GOT3 (cell line): ENCODE data around the gene ATP12A.

Experiments used
- DNase-seq: peaks from one replicate; lab custom pipeline; 2025; ENCODE audit warnings: mixed read lengths; lab: John Stamatoyannopoulos, UW

The ATP12A gene

DNA sequence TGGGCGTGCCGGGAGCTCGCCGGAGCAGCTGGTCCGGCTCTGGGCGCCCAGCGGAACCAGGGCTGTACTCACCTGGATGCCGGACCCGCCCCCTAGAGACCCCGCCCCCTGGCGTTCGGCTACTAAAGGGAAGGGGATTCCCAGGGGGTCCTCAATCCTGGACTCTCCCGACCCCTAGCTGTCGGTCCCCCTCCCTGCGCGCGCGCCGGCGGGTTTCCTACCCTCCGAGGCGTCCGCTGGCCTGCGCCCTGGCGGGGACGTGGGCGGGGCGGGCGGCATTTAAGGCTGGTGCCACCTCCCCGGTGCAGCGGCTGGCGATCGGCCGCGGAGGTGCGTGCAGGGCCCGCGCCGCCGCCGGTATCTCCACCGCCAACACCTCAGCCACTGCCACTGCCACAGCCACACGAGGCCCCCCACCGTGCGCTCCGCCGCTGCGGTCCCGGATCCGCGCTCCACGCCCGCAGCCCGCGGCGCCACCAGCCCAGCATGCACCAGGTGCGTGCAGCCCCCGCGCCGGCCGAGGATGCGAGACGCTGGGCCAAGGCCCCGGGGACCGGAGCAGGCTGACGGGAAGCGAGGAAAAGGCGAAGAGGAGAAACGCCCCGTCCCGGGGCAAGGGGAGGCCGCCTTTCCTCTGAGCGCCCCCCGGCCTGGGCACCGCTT is at the start of gene ATP12A:
ATP12A (plus strand) TSS at position 151 of the 663 bp plus-strand sequence; CDS start at position 487, 336 bp downstream.
- no peak for DNase-seq

DNA sequence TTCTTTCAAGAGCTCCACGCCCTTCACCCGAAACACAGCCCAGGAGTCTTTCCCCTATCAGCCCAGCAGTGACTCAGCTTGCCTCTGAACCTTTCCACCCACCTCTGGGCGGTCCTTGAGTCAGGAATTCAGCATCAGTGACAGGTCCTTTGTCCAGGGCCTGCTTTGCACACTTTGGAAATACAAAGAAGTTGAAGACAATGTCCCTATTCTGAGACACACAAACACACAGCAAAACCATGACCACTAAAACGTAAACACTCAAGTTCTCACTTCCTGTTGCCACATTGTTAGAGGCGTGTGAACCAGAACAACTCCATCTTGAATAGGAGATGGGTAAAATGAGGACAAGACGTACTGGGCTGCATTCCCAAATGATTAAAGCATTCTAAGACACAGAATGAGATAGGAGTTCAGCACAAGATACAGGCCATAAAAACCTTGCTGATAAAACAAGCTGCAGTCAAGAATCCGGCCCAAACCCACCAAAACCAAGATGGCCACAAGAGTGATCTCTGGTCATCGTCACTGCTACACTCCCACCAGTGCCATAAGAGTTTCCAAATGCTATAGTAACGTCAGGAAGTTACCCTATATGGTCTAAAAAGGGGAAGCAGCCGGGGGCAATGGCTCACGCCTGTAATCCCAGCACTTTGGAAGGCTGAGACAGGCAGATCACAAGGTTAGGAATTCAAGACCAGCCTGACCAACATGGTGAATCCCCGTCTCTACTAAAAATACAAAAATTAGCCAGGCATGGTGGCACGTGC is 49.2 kb upstream of the ATP12A start:
- no peak for DNase-seq

DNA sequence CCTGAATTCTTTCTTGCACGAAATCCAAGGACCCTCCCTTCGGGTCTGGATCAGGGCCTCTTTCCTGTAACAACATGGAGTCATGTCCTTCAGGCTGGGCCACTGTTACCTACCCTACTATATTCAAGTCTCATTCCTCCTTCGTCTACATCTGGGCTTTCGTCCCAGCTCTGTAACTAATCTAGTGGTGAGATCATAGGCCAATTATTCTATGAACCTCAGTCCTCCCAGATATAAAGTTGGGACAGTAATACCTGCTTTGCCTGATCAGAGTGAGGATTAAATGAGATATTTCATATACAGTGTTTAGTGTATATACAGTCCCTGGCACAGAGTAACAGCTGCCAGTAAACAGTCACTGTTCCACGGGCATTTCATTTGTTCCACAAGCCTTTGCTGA is 48.3 kb upstream of the ATP12A start:
- no peak for DNase-seq

DNA sequence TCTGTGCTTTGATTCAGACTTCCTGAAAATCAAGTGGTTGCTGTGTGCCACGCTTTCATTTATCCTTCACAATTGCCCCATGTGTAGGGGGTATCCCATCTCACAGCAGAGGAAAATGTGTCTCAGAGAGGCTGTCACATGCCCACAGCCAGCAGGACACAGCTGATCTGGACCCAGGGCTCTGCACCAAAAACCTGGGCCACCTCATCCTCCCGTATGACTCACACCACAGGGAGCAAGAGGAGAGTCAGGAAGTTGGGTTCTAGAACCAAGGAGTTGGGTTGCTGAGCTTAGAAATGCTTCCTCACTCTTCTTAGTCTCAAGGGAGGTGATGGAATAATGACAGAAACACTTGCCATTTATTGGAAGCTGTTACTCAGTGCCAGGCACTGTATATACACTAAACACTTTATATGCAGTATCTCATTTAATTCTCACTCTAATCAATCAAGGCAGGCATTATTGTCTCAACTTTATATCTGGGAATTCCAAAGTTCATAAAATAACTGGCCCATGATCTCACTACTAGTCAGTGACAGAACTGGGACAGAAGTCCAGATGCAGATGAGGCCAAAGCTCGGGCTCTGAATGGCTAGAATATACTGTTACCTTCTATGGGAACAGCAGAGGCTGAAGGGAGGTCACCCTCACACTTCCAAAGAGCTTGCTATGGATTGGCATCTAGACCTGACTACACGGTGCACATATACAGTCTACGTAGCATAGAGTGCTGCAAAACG is 47.7 kb upstream of the ATP12A start:
- DNase-seq, result no peak

DNA sequence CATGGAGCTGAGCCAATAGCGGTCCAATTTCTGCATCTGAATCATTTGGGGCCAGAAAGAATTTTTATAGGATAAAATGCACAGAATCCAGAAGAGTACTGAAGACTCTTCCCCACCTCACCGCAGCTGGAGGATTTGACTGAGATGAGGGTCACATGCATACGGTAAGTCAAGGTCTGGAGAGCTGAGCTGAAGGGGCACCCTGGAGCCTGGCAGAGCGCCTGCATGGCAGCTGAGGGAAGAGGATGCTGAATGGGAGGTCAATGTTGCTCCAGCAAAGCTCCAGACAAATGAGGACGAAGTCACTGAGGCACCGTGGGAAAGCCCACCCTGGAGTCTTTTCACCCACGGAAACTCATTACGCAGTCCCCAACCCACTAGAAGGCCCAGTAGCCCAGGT is 43.4 kb upstream of the ATP12A start:
- no peak for DNase-seq

DNA sequence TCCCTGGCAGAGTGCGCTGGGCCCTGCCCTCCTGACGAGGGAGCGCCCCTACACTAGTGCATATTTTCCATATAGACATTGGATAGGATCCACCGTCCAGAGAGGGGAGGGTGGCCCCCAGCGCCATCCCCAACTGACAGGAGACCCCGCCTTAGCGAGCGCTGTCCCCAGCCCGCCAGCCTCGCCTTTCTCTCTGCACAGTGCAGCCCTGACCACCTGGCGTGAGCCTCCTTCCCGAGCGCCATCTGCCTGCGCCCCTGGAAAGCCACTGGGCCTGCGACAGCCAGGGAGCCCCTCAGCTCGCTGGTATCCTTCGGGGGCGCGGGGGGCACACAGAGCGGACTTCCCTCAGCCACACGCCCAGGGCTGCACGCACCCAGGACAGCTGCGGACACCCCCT is 42.1 kb upstream of the ATP12A start:
- DNase-seq, result no peak

DNA sequence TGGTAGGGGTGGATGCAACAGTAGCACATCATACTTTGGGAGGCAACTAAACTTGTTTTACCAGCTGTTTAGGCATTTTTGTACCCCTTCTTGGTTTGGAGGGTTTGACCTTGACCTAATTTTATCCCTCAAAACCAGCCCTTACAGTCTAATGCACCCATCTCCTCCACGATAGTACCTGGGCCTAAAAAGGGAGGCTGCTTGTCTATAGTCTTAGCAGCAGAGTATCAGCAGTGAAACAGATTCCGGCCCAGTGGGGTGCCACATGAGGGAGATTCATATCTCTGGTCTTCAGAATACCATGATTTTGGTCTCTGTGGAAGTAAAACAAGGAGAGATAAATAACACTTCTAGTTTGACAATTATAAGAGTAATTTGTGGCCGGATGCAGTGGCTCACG is 39.5 kb upstream of the ATP12A start:
- no peak for DNase-seq

DNA sequence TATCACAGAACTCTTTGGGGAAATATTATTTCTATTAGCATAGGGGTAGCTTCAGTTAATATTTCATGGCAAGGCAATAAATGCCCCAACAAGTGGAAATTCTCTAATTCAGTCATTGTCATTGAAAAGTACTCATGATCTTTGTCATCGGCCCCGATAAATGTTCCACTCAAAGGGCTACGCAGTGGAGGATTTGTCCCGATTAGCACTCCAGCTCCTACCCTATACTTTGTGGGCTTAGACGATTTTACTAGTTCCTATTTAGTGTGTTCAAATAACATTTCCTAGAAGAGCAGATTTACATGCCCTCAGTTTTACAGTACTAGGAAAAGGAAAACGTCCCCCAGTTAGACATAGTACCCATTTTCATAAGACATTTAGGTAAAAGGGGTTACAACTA is 38.0 kb upstream of the ATP12A start:
- DNase-seq, result no peak

DNA sequence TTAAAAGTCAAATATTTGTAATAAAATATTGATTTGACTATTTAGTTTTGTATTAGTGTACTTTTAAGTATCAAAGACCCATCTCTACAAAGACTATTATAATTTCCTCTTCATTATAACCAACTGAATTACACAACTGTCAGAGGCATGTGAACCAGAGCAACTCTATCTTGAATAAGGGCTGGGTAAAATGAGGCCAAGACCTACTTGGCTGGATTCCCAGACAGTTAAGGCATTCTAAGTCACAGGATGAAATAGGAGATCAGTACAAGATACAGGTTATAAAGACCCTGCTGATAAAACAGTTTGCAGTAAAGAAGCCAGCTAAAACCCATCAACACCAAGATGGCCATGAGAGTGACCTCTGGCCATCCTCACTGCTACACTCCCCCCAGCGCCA is 36.2 kb upstream of the ATP12A start:
- DNase-seq, result no peak

DNA sequence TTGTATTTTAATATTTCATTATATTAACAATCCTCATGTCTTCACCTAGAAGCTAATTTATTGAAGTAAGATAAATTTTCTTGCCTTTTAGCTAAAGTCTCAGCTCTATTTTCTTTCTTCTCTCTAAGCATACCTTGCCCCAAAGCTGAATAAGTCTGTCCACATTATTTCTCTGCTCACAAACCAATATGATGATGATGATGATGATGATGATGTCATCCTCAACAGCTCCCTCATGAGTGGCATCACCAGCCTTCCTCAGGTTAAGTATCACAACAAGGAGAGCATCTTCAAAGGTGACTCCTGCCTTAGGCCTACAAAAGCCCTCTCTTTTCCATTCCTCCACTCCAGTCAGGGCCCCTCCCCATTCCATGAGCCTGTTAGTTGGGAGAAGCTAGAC is 31.9 kb upstream of the ATP12A start:
- DNase-seq, result no peak

DNA sequence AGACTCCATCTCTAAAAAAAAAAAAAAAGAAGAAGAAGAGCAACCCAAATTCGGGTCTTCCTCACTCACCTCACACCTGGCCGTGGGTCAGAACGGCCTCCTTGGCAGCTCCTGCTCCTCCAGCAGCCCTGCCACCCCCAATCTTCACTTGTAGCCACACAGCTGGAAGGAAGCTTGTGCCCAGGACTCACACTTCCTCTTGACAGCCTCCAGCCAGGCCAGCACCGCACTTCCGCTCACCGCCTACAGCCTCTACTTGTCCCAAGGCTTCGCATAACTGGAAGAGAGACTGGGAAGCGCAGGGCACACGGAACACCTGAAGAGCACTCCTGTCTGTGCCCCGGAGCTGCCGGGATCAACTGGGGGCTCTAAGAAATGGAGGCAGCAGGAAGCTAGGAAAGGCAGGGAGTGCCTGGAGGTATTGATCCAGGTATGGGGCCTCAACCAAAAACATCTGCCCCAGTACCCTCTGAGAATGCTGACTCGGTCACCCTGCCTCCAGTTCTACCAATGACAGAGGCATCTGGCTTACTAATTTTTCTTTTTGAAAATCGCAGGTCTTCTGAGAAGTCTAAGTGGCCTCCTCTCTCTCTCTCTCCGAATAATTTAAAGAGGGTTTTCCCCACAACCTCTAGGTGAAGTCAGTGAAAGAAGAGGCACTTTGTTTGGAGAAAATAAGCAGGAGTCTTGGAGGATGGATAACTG is 31.1 kb upstream of the ATP12A start:
- no peak for DNase-seq

DNA sequence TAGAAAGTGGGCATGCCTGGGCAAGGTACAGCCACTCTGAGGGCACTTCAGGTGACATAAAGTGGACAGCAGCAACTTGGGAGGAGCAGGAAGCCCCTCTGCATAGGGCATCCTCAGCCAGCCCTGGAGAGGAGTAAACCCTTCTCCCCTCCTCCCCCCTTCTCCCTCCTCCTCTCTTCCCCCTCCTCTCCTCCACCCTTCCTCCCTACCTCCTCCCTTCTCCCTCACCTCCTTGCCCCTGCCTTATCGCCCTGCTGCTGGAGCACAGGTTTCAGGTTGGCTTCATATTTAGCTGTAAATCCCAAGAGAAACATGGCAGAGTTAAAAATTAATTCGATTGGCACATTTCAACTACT is 30.5 kb upstream of the ATP12A start:
- DNase-seq, result no peak

DNA sequence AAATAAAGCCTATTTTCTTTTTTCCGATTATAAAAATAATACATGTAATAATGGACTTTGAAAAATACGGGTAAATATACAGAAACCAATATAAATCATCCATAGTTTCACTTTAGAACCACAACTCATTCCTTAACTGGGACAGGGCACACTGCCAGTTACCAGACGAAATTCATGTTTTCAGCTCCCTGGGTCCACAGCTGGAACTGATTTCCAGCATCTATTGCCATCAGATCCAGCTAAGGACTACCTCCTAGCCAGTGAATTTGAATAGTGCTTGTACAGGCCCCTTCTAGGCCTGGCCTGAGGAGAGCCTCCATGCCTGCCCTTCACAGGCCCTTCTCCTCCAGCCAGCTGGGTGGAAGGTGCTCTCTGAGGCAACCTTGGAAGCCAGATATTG is 30.0 kb upstream of the ATP12A start:
- no peak for DNase-seq

DNA sequence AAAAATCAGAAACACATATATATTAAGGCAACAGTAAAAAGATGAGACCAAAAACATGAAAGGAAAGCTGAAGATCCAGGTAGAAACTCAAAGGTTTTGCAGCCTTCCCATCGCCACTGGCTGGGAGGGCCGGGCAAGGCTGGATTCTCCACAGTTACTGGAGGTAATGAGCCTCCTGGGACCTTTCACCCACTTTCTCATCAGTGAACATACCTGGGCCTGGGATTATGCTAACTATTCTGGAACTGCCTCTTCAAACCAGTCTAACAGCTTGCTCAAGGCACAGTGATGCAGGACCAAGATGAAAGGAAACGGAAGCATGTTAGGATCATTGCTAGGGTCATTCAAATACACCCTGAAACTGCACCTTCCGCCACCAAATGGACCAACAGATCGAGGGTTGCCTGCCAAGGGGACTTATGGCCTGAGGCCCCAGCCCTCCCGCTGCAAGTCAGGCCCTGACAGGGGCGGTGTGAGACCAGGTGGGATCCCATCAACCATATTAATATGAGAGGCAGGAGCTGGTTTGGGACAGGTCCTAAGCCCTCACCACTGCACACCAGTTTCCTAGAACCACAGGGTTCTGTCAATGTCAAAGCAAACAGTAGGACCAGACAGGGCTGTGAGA is 28.4 kb upstream of the ATP12A start:
- no peak for DNase-seq

DNA sequence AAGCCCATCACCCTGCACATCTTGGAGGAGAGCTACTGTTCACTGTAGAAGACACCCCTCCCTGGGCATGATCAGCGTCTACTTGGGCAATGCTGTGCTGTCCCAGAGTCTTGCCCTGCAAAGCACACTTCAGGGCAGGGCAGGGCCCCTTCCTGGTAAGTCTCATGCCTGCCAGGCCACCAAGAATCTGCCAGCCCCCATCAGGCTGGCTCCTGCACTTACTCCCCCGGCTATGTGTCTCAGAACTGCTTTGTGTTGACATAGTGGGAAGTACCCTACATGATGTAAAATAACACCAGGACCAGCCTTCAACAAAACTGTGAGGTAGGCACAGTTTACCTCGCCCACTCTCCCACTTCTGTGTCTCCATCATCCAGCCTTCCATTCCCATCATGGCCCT is 27.8 kb upstream of the ATP12A start:
- no peak for DNase-seq

DNA sequence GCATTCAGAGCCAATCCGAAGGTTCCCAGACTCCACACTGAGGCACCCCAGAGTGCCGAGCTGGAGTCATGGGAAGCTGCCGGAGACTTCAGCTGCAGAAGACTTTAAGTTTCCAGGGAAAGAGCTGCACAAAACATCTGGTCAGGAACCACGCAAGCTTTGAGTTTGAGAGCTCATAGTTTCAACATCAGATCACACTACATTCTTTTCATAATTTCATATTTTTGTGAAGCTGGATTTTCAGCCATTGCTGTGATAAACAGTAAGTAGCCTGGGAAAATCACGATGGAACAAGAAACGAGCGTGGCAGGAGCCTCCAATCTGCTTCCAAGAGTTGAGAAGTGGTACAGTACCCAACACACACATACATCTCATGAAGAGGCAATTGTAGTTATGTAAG is 25.5 kb upstream of the ATP12A start:
- no peak for DNase-seq

DNA sequence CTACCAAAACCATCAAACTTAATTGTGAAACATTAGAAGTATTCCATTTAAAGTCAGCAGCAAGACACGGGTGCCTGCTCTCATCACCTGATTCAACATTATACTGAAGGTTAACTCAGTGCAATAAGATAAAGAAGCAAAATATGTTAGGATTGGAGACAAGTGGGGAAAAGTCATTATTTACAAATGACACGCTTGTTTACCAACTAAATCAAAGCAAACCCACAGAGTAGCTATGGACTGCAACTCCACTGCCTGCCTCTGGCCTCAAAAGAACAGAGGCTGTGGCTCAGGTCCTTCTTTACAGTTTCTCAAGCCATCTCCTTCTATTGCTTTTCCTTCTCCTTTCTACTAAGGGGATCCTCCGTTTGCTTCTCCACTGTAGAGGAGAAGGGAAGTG is 21.0 kb upstream of the ATP12A start:
- no peak for DNase-seq

DNA sequence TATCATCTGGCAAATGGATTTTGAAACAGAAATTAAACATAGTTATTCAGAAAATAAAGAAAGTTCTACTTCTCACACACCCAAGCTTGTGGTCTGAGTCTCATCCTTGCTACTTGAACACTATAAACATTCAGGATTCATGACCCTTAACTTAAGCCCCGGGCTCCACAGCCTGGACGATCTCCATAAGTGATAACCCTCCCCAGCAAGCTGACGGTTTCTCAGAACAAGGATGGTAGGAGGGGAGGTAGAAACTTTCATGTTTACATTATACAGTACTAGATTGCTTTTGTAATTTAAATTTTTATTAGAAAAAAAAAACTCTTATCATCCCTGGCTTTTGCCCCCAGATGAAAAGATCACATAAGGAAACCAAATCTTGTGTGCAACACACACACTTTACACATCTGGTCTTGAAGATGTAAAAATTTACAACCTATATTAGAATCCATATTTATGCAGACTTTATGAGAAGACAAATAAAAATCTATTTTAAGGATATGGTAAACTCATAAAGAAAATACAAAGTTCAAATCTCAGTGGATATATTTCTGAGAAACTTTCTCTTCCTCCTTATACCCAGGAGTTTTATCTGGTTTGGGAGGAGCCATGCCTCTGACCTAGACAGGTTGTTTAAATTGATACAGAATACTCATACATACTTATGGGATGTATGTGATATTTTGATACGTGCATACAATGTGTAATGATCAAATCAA is 20.0 kb upstream of the ATP12A start:
- DNase-seq, result no peak

DNA sequence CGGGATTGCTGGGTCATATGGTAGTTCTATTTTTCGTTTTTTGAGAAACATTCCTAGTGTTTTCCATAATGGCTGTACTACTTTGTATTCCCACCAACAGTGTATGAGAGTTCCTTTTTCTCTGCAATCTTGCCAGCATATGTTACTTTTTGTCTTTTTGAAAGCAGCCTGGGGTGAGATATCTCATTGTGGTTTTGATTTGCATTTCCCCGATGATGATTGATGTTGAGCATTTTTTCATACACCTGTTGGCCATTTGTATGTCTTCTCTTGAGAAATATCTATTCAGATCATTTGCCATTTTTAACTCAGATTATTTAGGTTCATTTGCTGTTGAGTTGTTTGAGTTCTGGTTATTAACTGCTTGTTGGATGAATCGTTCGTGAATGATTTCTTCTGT is 18.5 kb upstream of the ATP12A start:
- no peak for DNase-seq

DNA sequence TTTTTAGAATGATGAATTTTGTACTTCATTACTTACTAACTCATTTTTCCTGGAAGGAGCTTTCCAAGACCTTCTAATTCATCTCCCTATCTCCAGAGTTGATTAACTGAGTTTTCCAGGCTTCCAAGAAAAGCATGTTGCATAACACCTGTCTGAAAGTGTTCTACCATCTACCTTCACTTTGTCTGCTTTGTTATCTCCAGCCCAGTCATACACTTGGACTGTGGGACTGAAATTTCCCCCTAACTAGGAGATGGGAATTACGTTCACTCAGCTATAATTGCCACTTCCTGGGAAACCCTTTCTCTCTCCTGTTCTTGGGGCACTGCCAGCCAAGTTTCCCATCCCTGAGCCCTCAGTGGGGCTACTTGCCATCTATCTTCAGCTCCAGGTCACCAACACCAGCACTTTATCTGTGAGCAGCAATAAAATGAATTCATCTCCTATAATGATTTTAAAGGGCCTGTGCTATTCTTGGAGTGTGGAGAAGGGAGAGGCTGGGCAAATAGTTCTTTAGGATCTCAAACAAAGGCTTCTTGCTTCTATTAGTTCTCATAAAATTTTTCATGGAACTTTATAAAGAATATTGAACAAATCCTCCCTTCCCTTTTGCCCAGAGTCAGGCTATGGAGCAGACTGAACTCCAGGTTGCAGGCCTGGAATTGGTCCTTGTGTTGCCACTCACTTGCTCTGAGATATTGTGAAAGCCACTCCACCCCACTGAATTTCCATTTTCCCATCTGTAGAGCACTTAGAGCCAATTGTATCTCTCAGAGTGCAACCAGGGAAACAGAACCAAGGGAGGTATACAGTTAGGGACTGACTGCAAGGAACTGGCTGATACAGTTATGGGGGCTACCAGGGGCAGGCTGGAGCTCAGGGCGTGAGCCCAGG is 17.8 kb upstream of the ATP12A start:
- no peak for DNase-seq

DNA sequence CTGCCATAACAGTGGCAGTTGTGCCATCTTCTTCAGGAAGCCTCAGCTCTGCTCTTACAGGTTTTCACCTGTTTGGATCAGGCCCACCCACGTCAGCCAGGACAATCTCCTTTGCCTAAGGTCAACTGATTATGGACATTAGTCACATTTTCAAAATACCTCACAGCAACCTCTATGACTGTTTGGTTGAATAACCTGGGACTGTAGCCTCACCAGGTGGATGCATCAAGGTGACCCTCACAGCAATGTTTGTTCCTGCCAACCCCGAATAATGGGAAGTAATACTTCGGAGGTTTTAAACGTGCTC is 17.2 kb upstream of the ATP12A start:
- DNase-seq, result no peak
